GM12801 (cell line): Measurements from ENCODE around the gene GPC6.

Experiments
- TF ChIP-seq, protein P1 (sequence below): IDR thresholded peaks from one replicate; pipeline ENCODE4 v1.5.1; 2011; ENCODE audit warnings: control low read depth; ENCODE audit not compliant: insufficient read length; ENCODE audit errors: extremely low read depth

GPC6 gene

DNA sequence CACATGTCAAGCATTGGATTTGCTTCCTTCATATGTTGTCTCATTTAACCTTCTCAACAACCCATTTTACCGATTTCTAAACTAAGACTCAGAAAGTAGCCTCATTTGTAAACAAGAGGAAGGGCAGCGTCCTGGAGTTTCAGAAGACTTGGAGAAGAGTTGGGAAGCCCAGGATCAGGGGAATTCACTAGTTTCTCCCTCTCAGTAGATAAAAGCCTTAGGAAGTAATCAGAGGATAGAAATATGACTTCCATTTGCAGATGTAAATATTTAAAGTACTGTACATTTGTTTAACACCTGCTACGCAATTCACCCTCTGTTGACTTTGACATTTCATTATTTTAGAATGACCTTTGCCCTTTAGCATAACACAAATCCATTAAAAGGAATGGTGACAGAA lies 1036.4 kb downstream of the GPC6 start:
- TF ChIP-seq, protein P1, sequence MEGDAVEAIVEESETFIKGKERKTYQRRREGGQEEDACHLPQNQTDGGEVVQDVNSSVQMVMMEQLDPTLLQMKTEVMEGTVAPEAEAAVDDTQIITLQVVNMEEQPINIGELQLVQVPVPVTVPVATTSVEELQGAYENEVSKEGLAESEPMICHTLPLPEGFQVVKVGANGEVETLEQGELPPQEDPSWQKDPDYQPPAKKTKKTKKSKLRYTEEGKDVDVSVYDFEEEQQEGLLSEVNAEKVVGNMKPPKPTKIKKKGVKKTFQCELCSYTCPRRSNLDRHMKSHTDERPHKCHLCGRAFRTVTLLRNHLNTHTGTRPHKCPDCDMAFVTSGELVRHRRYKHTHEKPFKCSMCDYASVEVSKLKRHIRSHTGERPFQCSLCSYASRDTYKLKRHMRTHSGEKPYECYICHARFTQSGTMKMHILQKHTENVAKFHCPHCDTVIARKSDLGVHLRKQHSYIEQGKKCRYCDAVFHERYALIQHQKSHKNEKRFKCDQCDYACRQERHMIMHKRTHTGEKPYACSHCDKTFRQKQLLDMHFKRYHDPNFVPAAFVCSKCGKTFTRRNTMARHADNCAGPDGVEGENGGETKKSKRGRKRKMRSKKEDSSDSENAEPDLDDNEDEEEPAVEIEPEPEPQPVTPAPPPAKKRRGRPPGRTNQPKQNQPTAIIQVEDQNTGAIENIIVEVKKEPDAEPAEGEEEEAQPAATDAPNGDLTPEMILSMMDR = no peak

DNA sequence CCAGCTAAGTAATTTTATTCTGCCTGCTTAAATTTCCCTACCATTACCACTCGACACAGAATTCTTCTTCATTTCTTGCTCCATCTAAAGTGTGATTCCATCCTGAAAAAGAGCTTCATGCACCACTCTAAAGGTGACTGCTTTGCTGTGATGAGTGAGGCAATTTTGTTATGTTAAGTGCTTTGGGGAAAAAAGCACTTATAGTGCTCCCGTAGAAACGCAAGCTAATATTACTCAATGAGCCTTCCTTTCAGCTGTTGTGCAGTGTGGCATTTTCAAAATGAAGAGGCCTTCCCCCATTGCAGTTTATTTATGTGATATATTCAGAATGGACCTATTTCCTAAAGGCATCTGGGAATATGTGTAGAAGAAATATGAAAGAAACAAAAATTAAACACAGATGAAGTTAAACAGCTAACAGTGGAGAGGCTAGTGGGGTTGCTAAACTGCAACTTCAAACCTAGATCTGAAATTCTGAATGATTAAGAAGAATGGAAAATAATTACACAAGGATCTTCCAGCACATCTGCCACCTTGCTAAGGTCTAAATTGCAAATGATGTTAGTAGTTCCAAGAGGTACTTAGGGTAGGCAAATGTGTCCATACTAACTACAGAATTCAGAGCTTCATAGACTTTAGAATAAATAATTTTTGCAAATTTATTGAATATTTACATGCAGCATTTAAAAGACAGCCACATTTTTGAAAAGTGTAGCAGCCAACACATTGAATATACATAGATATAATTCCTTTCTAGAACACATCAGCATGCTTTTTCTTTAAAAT lies 1041.2 kb downstream of the GPC6 start:
- TF ChIP-seq, protein P1 = no peak

DNA sequence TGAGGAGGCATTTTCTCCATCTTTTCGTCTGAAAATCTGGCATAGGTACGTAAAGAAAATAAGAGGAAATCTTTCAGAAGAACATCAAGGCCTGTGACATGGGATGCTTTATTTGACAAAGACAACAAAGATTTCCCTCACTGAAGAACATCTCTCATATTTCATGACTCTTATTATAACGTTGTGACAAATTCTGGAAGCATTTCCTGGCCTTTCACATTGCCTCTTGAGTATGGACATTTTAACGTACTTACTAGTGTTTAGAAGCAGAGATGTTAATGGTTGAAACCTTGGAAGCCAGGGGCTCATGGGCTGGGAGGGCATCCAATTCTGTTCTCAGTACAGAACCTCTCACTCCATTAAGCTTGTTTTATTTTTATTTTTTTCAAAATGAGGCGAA lies 1042.1 kb downstream of the GPC6 start:
- TF ChIP-seq, protein P1 = no peak

DNA sequence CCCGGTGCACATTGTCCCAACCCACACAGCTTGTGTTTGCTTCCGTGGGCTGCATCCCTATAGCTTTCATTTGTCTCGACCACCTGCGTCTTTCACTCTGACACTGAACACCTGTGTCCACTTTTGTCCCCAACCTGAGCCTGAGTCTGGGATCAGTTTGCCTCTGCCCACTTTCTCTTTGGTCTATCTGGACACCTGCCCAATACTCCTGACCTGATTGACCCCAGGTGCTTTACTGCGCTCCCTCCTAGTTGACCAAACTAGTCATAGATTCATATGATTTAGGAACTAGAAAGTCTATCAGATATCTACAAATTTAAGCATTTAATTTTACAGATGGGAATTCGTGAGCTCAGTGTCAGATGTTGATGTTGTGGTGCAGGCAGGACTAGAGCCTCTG lies 1043.0 kb downstream of the GPC6 start:
- TF ChIP-seq, protein P1 = no peak

DNA sequence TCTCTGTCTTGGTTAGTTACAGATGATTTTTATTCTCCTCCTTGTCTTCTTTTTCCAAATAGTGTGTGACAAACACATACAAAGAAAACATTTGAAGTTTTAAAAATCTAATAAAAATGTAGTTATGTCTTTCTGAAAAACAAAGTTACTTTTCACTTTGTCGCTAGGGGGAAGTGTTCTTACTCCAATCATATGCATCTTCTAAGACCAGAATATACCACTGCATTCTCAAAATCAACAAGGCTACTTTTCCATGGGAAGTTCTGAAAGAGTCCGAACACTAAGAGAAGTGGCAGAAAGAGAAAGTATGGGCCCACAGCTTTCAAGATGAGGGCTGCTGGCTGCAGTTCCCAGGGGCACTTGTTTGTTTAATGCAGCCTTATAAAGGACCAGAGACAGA lies 1043.9 kb downstream of the GPC6 start:
- TF ChIP-seq, protein P1 = no peak

DNA sequence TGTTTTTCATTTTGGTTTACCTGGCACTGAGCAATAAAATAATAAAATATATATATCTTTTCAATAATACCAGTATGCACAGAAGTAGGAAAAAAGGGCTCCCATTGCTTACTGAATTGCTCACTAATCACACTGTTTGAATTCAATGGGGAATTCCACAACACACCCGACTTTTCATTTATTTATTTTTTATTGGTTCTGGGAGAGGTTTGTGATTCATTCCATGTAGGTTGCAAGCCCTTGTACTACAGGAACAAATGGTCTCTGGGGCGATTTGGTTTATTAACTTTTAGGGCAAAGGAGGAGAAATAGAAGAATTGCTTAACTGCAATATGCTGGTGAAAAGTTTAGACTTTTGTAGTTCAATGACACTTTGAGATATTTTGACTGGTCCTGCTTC lies 1045.4 kb downstream of the GPC6 start:
- TF ChIP-seq, protein P1 = no peak

DNA sequence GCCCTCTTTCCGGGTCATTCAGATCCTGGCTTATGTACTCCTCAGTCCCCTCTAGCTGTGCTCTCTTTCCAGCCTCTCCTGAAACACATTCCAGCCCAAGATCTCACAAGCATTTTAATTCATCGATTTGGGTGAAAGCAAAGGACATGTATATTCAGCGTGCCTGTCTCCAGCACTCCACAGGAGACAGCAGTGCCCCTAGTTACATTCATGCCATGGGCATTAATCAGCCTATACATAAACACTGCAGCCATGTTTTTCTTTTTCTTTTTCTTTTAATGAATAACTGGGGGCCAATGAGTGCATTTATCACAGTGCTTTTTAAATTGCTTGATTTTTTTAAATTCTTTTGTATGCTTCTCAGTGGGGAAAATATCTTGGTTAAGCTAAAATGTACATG lies 1053.7 kb downstream of the GPC6 start:
- TF ChIP-seq, protein P1 = no peak
